ENCODE data around the gene MLLT6. TPM values are rescaled to one million over a fixed set of nuclear protein-coding genes. Genes with fewer than 3 reads are reported as not detected.

The MLLT6 gene
- total RNA-seq, 4 donors from 2014 or later, result 68.7 to 272 (median 100) TPM

DNA sequence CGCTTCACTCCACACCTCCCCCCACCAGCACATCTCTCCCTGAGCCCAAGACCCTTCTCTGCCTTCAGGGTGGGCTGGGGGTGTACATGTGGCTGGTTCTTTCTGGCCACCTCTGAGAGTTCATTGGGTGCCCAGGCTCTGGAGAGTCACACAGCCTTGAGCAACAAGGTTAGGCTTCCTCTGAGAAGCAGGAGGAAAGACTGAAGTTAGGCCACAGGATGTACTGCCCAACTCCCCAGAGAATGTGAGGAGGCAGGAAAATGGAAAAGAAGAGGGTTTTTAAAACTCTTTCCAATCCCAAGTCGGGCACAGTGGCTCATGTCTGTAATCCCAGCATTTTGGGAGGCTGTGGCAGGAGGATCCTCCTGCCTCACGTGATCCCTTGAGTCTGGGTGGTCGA lies 35.7 kb downstream of the MLLT6 start:
- Histone ChIP-seq H3K27ac (peak overlapping the region; percentile 83 to 95 (median 93)), H3K27me3 (no peaks in the 10 kb centered on the region), H3K9me3 (no peaks in the 10 kb centered on the region), H3K4me3 (no peak overlapping the region), H3K36me3 (no peaks in the 10 kb centered on the region), H3K4me1 (peaks cover 24 to 59% (median 33%) of the 10 kb centered on the region in 4 donors)
- 79 to 100% methylated on average over 1 to 4 of the region's 4 CpGs for WGBS, 2 donors (ENCODE audit: low coverage in 1 of 2)
- no peak for DNase-seq
- intact Hi-C loops (cut with DNase I; ENCODE audit: low total_unique reads), result no loop called here
- TF ChIP-seq, protein P1, sequence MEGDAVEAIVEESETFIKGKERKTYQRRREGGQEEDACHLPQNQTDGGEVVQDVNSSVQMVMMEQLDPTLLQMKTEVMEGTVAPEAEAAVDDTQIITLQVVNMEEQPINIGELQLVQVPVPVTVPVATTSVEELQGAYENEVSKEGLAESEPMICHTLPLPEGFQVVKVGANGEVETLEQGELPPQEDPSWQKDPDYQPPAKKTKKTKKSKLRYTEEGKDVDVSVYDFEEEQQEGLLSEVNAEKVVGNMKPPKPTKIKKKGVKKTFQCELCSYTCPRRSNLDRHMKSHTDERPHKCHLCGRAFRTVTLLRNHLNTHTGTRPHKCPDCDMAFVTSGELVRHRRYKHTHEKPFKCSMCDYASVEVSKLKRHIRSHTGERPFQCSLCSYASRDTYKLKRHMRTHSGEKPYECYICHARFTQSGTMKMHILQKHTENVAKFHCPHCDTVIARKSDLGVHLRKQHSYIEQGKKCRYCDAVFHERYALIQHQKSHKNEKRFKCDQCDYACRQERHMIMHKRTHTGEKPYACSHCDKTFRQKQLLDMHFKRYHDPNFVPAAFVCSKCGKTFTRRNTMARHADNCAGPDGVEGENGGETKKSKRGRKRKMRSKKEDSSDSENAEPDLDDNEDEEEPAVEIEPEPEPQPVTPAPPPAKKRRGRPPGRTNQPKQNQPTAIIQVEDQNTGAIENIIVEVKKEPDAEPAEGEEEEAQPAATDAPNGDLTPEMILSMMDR (IDR thresholded peaks at IDR 0.05), result no peak
- TF ChIP-seq POLR2A (IDR thresholded peaks at IDR 0.05) (no peak), POLR2AphosphoS5 (IDR thresholded peaks at IDR 0.05) (no peak), EP300 (IDR thresholded peaks at IDR 0.05; ENCODE audit: low read depth) (no peak)
- in situ Hi-C loops (cut with MboI; ENCODE audit: low pct_ligation_motif_present in 1 of 4, low pct_unique_long_range_greater_than_20kb in 1 of 4, low sequenced_read_pairs in 3 of 4), result no loop called here

DNA sequence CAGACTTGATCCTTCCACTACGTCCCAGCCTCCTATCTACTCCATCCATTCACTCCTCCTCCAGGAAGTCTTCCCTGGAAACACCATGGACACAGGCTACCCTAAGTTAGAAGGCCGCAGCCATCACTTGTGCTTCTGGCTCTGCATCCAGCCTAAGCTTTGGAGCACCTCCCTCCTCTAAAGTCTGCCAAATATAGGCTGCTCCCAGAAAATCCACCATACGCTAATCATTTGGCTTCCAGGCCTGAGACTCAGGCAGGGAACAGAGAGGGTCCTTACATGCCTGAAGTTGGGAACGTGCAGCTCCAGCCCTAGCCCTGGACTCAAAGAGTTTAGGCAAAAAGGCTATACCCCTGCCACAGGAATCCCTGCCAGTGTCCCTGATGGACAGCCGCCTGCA lies 36.4 kb downstream of the MLLT6 start:
- TF ChIP-seq POLR2A (IDR thresholded peaks at IDR 0.05) (no peak), POLR2AphosphoS5 (IDR thresholded peaks at IDR 0.05) (no peak), EP300 (IDR thresholded peaks at IDR 0.05; ENCODE audit: low read depth) (no peak)
- TF ChIP-seq, protein P1 (IDR thresholded peaks at IDR 0.05), result no peak
- Histone ChIP-seq H3K4me3 (no peak overlapping the region), H3K36me3 (no peaks in the 10 kb centered on the region), H3K9me3 (no peaks in the 10 kb centered on the region), H3K27ac (peak overlapping the region; percentile 83 to 95 (median 93)), H3K27me3 (no peaks in the 10 kb centered on the region), H3K4me1 (peaks cover 27 to 65% (median 36%) of the 10 kb centered on the region in 4 donors)
- intact Hi-C loops (cut with DNase I; ENCODE audit: low total_unique reads) (no loop called here), in situ Hi-C loops (cut with MboI; ENCODE audit: low pct_ligation_motif_present in 1 of 4, low pct_unique_long_range_greater_than_20kb in 1 of 4, low sequenced_read_pairs in 3 of 4) (no loop called here)
- WGBS, 2 donors (ENCODE audit: low coverage in 1 of 2), result 33 to 42% methylated on average over 1 to 5 of the region's 5 CpGs
- no peak for DNase-seq

DNA sequence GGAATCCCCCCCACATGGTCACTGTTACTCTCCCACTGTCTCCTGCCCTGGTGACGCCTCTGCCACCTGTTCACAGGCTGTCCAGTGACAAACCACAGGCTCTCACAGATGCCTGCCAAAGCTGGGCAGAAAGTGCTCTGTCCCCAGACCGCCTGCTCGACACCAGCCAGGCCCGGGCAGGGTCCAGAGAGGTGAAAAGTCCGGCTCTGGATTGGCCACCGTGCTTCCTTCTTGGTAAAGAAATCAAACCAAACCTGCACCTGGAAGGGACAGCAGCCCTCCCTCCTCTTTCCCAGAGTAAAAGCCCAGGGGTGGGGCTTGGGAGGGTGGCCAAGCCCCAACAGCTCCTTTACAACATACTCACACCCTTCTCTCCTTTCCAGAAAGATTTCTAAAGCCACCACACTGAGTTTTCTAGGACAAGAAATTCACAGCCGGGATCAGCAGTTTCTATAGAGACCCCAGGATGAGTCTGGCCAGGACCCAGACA lies 36.9 kb downstream of the MLLT6 start:
- Histone ChIP-seq H3K27me3 (no peaks in the 10 kb centered on the region), H3K9me3 (no peaks in the 10 kb centered on the region), H3K36me3 (no peaks in the 10 kb centered on the region), H3K4me1 (peaks cover 32 to 70% (median 41%) of the 10 kb centered on the region in 4 donors), H3K27ac (peak overlapping the region; percentile 83 to 95 (median 93)), H3K4me3 (peak overlapping the region in 1 of 4 donors; percentile 7)
- DNase-seq, result peak; percentile 80
- intact Hi-C loops (cut with DNase I; ENCODE audit: low total_unique reads) (no loop called here), in situ Hi-C loops (cut with MboI; ENCODE audit: low pct_ligation_motif_present in 1 of 4, low pct_unique_long_range_greater_than_20kb in 1 of 4, low sequenced_read_pairs in 3 of 4) (no loop called here)
- TF ChIP-seq POLR2AphosphoS5 (IDR thresholded peaks at IDR 0.05) (peak in 1 of 3 donors; percentile 23), EP300 (IDR thresholded peaks at IDR 0.05; ENCODE audit: low read depth) (no peak)
- WGBS, 2 donors (ENCODE audit: low coverage in 1 of 2), result 0 to 29% methylated on average over 4 to 7 of the region's 7 CpGs

DNA sequence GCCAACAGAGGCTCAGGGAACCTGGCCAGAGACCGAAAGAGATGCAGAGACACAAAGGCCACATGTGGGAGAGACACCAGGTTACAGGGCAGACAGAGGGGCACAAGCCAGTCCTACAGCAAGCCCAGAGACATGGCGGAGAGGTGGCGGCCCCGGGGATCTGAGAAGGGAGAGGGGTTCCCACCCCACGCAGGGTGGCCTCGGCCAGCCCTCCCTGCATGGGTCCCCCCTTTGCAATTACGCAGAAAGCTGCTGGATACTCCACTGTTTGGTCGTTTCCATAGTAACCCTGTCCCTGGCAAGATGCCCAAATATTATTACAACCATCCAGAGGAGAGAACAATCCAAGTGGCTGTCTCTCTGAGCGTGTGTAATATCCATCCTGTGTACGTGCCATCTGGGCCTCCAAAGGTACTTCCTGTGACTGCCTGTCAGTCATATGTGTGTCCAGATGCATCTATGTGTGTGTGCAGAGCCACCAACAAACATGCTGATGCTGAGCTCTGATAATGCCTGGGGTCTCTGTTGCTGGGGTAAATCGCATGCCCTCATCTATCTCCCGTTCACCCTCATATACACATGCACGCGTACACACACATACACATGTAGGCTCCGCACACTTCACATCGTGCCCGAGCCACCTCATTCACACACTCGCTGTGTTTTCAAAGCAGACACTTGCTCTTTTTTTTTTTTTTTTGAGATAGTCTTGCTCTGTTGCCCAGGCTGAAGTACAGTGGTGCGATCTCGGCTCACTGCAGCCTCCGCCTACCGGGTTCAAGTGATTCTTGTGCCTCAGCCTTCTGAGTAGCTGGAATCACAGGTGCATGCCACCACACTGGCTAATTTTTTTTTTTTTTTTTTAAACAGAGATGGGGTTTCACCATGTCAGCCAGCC lies 37.6 kb downstream of the MLLT6 start:
- peak overlapping the region in 1 of 4 donors; percentile 7 for H3K4me3 ChIP-seq

More for the DNA sequence above, 37.6 kb downstream of the MLLT6 start:
- Histone ChIP-seq H3K27me3 (no peaks in the 10 kb centered on the region), H3K9me3 (no peaks in the 10 kb centered on the region), H3K27ac (peak overlapping the region; percentile 83 to 95 (median 93)), H3K4me1 (peaks cover 34 to 73% (median 47%) of the 10 kb centered on the region in 4 donors), H3K36me3 (no peaks in the 10 kb centered on the region)
- TF ChIP-seq POLR2AphosphoS5 (IDR thresholded peaks at IDR 0.05) (peak; percentile 36 to 76 (median 72)), EP300 (IDR thresholded peaks at IDR 0.05; ENCODE audit: low read depth) (no peak), POLR2A (IDR thresholded peaks at IDR 0.05) (no peak)
- TF ChIP-seq, protein P1 (IDR thresholded peaks at IDR 0.05), result no peak
- in situ Hi-C loops (cut with MboI; ENCODE audit: low pct_ligation_motif_present in 1 of 4, low pct_unique_long_range_greater_than_20kb in 1 of 4, low sequenced_read_pairs in 3 of 4), result no loop called here
- WGBS, 2 donors (ENCODE audit: low coverage in 1 of 2), result 33% methylated on average over 19 of the region's 22 CpGs; no CpG with 5 or more reads in 1 of the 2 donors
- intact Hi-C loops (cut with DNase I; ENCODE audit: low total_unique reads), result no loop called here
- peak; percentile 68 for DNase-seq
